NT2/D1 (cell line): ENCODE results near the gene BCAS3.

Experiments
- SUZ12 ChIP-seq: IDR thresholded peaks from 2 replicates; pipeline ENCODE4 v1.6.1; 2011; ENCODE audit not compliant: insufficient read length, insufficient read depth; ENCODE audit errors: extremely low read depth
- ZNF274 ChIP-seq: IDR thresholded peaks from 2 replicates; pipeline ENCODE4 v1.6.1; 2011; ENCODE audit warnings: mild to moderate bottlenecking, low read depth, low read length

DNA sequence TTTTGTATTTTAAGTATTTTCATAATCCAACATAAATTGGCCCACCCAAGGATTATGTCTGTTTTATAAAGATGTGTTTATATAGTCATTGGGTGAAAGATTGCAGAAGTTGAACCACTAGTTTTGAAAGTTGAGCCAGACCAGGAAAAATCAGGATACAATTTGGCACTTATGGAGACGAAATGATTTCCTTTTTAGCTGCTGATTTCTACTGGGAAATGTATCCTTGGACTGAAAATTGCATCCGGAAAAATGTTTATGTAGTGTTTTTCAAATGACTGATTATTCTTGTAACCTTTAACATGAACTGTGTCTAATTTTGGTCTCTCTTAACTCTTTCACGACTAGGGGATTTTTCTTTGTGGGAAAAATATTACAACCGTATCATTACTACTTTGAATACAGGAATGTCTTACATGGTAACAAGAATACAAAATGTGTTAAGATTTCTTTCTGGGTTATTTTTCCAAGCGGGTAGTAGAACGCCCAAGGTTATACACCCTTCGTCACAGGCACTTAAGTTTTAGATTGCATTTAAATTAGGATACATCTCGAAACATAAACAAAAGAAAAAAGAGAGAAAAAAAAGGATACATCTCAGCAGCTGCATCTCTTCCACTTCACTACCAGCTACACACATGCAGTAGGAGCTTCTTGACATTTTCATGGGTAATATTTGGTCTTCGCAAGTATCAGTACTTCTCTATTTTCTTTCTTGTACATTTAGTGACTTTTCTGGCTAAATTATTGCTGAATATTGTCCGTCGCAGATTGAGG lies 449.0 kb downstream of the BCAS3 start:
- TF ChIP-seq ZNF274: no peak
- no peak for TF ChIP-seq SUZ12
